ENCODE data around the gene CEP120. TPM values are rescaled to one million over a fixed set of nuclear protein-coding genes. Genes with fewer than 3 reads are reported as not detected.
A peak's percentile ranks its signal among the peaks of the same experiment; 100 is the strongest.
"Not testable (repeated sequence)": the region's sequence is repeated elsewhere in the genome, so short reads cannot be mapped to it uniquely, and the experiment has no call there.

Gene CEP120
- total RNA-seq, 2 donors from 2014 or later, result 14.5 to 37.5 TPM

GRCh38 chr5:123350742-123351141 is 72.5 kb downstream of the CEP120 start:
- intact Hi-C loops (cut with DNase I), result no loop called here
- TF ChIP-seq POLR2A (IDR thresholded peaks at IDR 0.05), result no peak
- TF ChIP-seq CTCF (IDR thresholded peaks at IDR 0.05), result no peak
- no peak for TF ChIP-seq POLR2AphosphoS5 (IDR thresholded peaks at IDR 0.05)

GRCh38 chr5:123344816-123345426 is 78.3 kb downstream of the CEP120 start:
- DNase-seq (ENCODE audit: low spot score), result peak; percentile 10

More at GRCh38 chr5:123350742-123351141, 72.5 kb downstream of the CEP120 start:
- Histone ChIP-seq H3K9me3 (no peaks in the 10 kb centered on the region), H3K4me1 (replicated peaks) (no peaks in the 10 kb centered on the region), H3K27ac (no peak overlapping the region), H3K4me3 (no peak overlapping the region), H3K36me3 (no peaks in the 10 kb centered on the region), H3K27me3 (replicated peaks; ENCODE audit: insufficient read depth) (no peaks in the 10 kb centered on the region)
- DNase-seq (ENCODE audit: low spot score), result no peak
- WGBS, result 60% methylated on average over 1 of the region's 1 CpG

GRCh38 chr5:123340928-123341327 is 82.3 kb downstream of the CEP120 start:
- WGBS, result 70% methylated on average over 2 of the region's 2 CpGs
- Histone ChIP-seq H3K36me3 (no peaks in the 10 kb centered on the region), H3K27ac (no peak overlapping the region), H3K4me1 (replicated peaks) (no peaks in the 10 kb centered on the region), H3K4me3 (no peak overlapping the region), H3K27me3 (replicated peaks; ENCODE audit: insufficient read depth) (no peaks in the 10 kb centered on the region), H3K9me3 (no peaks in the 10 kb centered on the region)
- DNase-seq (ENCODE audit: low spot score), result no peak
- intact Hi-C loops (cut with DNase I), result loop anchor here (10.0 kb wide), 4 partner anchors 176 to 636 kb away; no protein-coding TSS in a partner anchor
- TF ChIP-seq POLR2A (IDR thresholded peaks at IDR 0.05) (no peak), CTCF (IDR thresholded peaks at IDR 0.05) (no peak), POLR2AphosphoS5 (IDR thresholded peaks at IDR 0.05) (no peak)

More at GRCh38 chr5:123344816-123345426, 78.3 kb downstream of the CEP120 start:
- H3K27ac ChIP-seq, result no peak overlapping the region
- no peak overlapping the region for H3K4me3 ChIP-seq
- no peak for TF ChIP-seq POLR2AphosphoS5 (IDR thresholded peaks at IDR 0.05)
- no peak for TF ChIP-seq POLR2A (IDR thresholded peaks at IDR 0.05)
- TF ChIP-seq CTCF (IDR thresholded peaks at IDR 0.05), result peak in 3 of 4 experiments; percentile 46 to 64 (median 58)
- WGBS, result 44% methylated on average over 4 of the region's 4 CpGs
- intact Hi-C loops (cut with DNase I), result loop anchor here (10.0 kb wide), 4 partner anchors 180 to 640 kb away; no protein-coding TSS in a partner anchor
- no peaks in the 10 kb centered on the region for H3K36me3 ChIP-seq
- no peaks in the 10 kb centered on the region for H3K4me1 ChIP-seq (replicated peaks)
- no peaks in the 10 kb centered on the region for H3K27me3 ChIP-seq (replicated peaks; ENCODE audit: insufficient read depth)
- H3K9me3 ChIP-seq, result no peaks in the 10 kb centered on the region

- H3K36me3 ChIP-seq; H3K27me3 ChIP-seq (replicated peaks; ENCODE audit: insufficient read depth); intact Hi-C loops (cut with DNase I); DNase-seq (ENCODE audit: low spot score); H3K9me3 ChIP-seq; H3K27ac ChIP-seq; H3K4me1 ChIP-seq (replicated peaks); H3K4me3 ChIP-seq: not testable (repeated sequence)
- 82% methylated on average over 9 of the region's 9 CpGs for WGBS
These were observed 114.8 kb downstream of the CEP120 start for GRCh38 chr5:123308377-123308776.

- WGBS, result 70% methylated on average over 4 of the region's 4 CpGs
- no peaks in the 10 kb centered on the region for H3K36me3 ChIP-seq
- H3K4me3 ChIP-seq, result no peak overlapping the region
- H3K27me3 ChIP-seq (replicated peaks; ENCODE audit: insufficient read depth), result no peaks in the 10 kb centered on the region
- TF ChIP-seq POLR2A (IDR thresholded peaks at IDR 0.05), result no peak
- no peak for TF ChIP-seq POLR2AphosphoS5 (IDR thresholded peaks at IDR 0.05)
- no peak for TF ChIP-seq CTCF (IDR thresholded peaks at IDR 0.05)
- no peak for DNase-seq (ENCODE audit: low spot score)
- no peaks in the 10 kb centered on the region for H3K4me1 ChIP-seq (replicated peaks)
- no peak overlapping the region for H3K27ac ChIP-seq
- intact Hi-C loops (cut with DNase I), result no loop called here
- H3K9me3 ChIP-seq, result no peaks in the 10 kb centered on the region
These were observed 117.5 kb downstream of the CEP120 start for GRCh38 chr5:123305751-123306150.

Measured in prostate gland (tissue), 2 donors.